T47D (cell line): ENCODE results near the gene SMYD3.

Experiments
- DNase-seq, 2 experiments: peaks; one replicate each; pipeline versions ENCODE4 v3.0.0 to v3.0.0-alpha.2; 2011 to 2012; ENCODE audit warnings: low read depth in 1 of 2, low spot score in 1 of 2
- JUND ChIP-seq: IDR thresholded peaks from 2 replicates; pipeline ENCODE4 v1.6.1; 2012; ENCODE audit warnings: low read depth
- in situ Hi-C: cut with HindIII; loops from 2 replicates; pipeline ENCODE4 v1.10.0; 2016; ENCODE audit warnings: low sequenced_read_pairs, low pct_unique_long_range_greater_than_20kb

Gene SMYD3

GRCh38 chr1:245933431-245934045 is 573.5 kb downstream of the SMYD3 start:
- no peak for TF ChIP-seq JUND
- no peak for DNase-seq
- in situ Hi-C loops = no loop called here

- in situ Hi-C loops = no loop called here
- TF ChIP-seq JUND = no peak
- no peak for DNase-seq
Observed at GRCh38 chr1:245932302-245932972, 574.6 kb downstream of the SMYD3 start.

- in situ Hi-C loops = no loop called here
- DNase-seq = no peak
- no peak for TF ChIP-seq JUND
Observed at GRCh38 chr1:245931450-245931849, 575.6 kb downstream of the SMYD3 start.

GRCh38 chr1:245929224-245929623 is 577.9 kb downstream of the SMYD3 start:
- no peak for DNase-seq
- in situ Hi-C loops = no loop called here
- no peak for TF ChIP-seq JUND

- no peak for TF ChIP-seq JUND
- in situ Hi-C loops = no loop called here
- DNase-seq = no peak
Observed at GRCh38 chr1:245926888-245927287, 580.2 kb downstream of the SMYD3 start.

GRCh38 chr1:245923215-245923614 is 583.9 kb downstream of the SMYD3 start:
- DNase-seq = no peak
- TF ChIP-seq JUND = no peak
- in situ Hi-C loops = no loop called here

- in situ Hi-C loops = no loop called here
- DNase-seq = no peak
- no peak for TF ChIP-seq JUND
Observed at GRCh38 chr1:245921417-245921816, 585.7 kb downstream of the SMYD3 start.

- in situ Hi-C loops = no loop called here
- no peak for DNase-seq
- no peak for TF ChIP-seq JUND
Observed at GRCh38 chr1:245917403-245917802, 589.7 kb downstream of the SMYD3 start.

GRCh38 chr1:245915841-245916240 is 591.2 kb downstream of the SMYD3 start:
- TF ChIP-seq JUND = no peak
- DNase-seq = no peak
- in situ Hi-C loops = no loop called here

GRCh38 chr1:245915406-245915805 is 591.7 kb downstream of the SMYD3 start:
- in situ Hi-C loops = no loop called here
- TF ChIP-seq JUND = no peak
- DNase-seq = no peak

- no peak for DNase-seq
- in situ Hi-C loops = no loop called here
- TF ChIP-seq JUND = no peak
Observed at GRCh38 chr1:245908543-245908942, 598.5 kb downstream of the SMYD3 start.

- TF ChIP-seq JUND = no peak
- in situ Hi-C loops = no loop called here
Observed at GRCh38 chr1:245906207-245906606, 600.9 kb downstream of the SMYD3 start.

GRCh38 chr1:245903851-245904250 is 603.2 kb downstream of the SMYD3 start:
- in situ Hi-C loops = no loop called here
- no peak for TF ChIP-seq JUND
- DNase-seq = no peak

More at GRCh38 chr1:245906207-245906606, 600.9 kb downstream of the SMYD3 start:
- no peak for DNase-seq

- TF ChIP-seq JUND = no peak
- no peak for DNase-seq
- in situ Hi-C loops = no loop called here
Observed at GRCh38 chr1:245901565-245901964, 605.5 kb downstream of the SMYD3 start.
